K562 (cell line): ENCODE data around the gene FRK. TPM values are rescaled to one million over a fixed set of nuclear protein-coding genes. Genes with fewer than 3 reads are reported as not detected.

ENCODE experiments used
- ATAC-seq: fragments of 200-7000 bp; cut with Tn5 transposase; 3 replicates; pipeline ENCODE4 v1.9.1; 2020; ENCODE audit warnings: moderate library complexity
- BruUV-seq: library from RNA; stranded (reverse); fragments of 400-500 nt; replicated peaks from 2 replicates; lab custom pipeline; 2021; lab: Mats Ljungman, UMichigan
- CTCF ChIA-PET: fragments of 300-600 bp; formaldehyde crosslinking; extraction: SDS; loops from one replicate; lab custom pipeline; 2021; ENCODE audit warnings: low intra/inter-chr PET ratio; lab: Yijun Ruan, JAX
- POLR2A ChIA-PET: fragments of 300-600, 350-650 bp; sonication (Branson Sonifier 250); formaldehyde crosslinking; extraction: SDS; loops from one replicate; lab custom pipeline; 2021; ENCODE audit warnings: antibody characterized with exemption, inconsistent platforms; lab: Yijun Ruan, JAX
- DNase-seq, 4 experiments: peaks; one replicate each; pipeline versions ENCODE4 v3.0.0 to v3.0.0-alpha.2; 2011 to 2018; ENCODE audit warnings: low spot score in 3 of 4, mixed read lengths in 3 of 4; ENCODE audit errors: extremely low read depth in 1 of 4
- FAIRE-seq: peaks from 2 replicates; lab custom pipeline; 2011; peaks lifted over from hg19 to GRCh38; lab: Jason Lieb, UNC
- H2AFZ ChIP-seq: 2 replicates; pipeline ENCODE4 v1.6.0; 2011; ENCODE audit warnings: low read depth, low read length, control low read depth, inconsistent platforms
- H3K27ac ChIP-seq: fragments of 200-600 bp; 3 replicates; pipeline ENCODE4 v1.8.0; 2011; ENCODE audit warnings: low read depth, mild to moderate bottlenecking, control low read depth, inconsistent platforms, low read length, moderate library complexity, mixed read lengths; ENCODE audit errors: extremely low read depth
- H3K27me3 ChIP-seq, 2 experiments: fragments of 300-600 bp in 1 of 2; 2 replicates in 1 of 2; 3 replicates in 1 of 2; pipeline versions ENCODE4 v1.6.0 to v1.8.0; 2011; ENCODE audit warnings: inconsistent platforms in 2 of 2, low read length in 2 of 2, mild to moderate bottlenecking in 1 of 2, mixed read lengths in 1 of 2, moderate library complexity in 1 of 2; ENCODE audit not compliant: control insufficient read depth in 2 of 2, insufficient read depth in 2 of 2
- H3K36me3 ChIP-seq: fragments of 300-600 bp; 3 replicates; pipeline ENCODE4 v1.8.0; 2011; ENCODE audit warnings: mild to moderate bottlenecking, low read length, inconsistent platforms; ENCODE audit not compliant: control insufficient read depth, insufficient read depth
- H3K4me1 ChIP-seq, 2 experiments: fragments of 200-600 bp in 1 of 2; replicated peaks in 1 of 2; 2 replicates in 1 of 2; 3 replicates in 1 of 2; pipeline versions ENCODE4 v1.5.1 to v1.8.0; 2011; ENCODE audit warnings: inconsistent platforms in 2 of 2, low read length in 2 of 2, mild to moderate bottlenecking in 1 of 2, mixed read lengths in 1 of 2, moderate library complexity in 1 of 2; ENCODE audit not compliant: control insufficient read depth in 2 of 2, insufficient read depth in 2 of 2
- H3K4me2 ChIP-seq: 2 replicates; pipeline ENCODE4 v1.6.1; 2011; ENCODE audit warnings: low read length, control low read depth, inconsistent platforms, mixed read lengths; ENCODE audit not compliant: insufficient read depth
- H3K4me3 ChIP-seq: fragments of 200-600 bp; sonication (generic), shearing (Covaris generic); 2 replicates; pipeline ENCODE4 v1.5.1; 2016; ENCODE audit warnings: control low read depth, inconsistent platforms
- H3K79me2 ChIP-seq: fragments of 200-600 bp; 3 replicates; pipeline ENCODE4 v1.8.0; 2011; ENCODE audit warnings: low read length, inconsistent platforms; ENCODE audit not compliant: control insufficient read depth, insufficient read depth
- H3K9ac ChIP-seq, 2 experiments: 2 replicates each; pipeline versions ENCODE4 v1.6.0 to v1.6.1; 2011; ENCODE audit warnings: low read depth in 2 of 2, low read length in 2 of 2, control low read depth in 1 of 2, inconsistent platforms in 1 of 2, mild to moderate bottlenecking in 1 of 2, mixed read lengths in 1 of 2; ENCODE audit not compliant: insufficient read depth in 1 of 2
- H3K9me1 ChIP-seq: one replicate; pipeline ENCODE4 v1.6.0; 2011; ENCODE audit warnings: inconsistent platforms, mild to moderate bottlenecking, low read length, moderate library complexity; ENCODE audit not compliant: control insufficient read depth, insufficient read depth
- H3K9me3 ChIP-seq: replicated peaks from 2 replicates; pipeline ENCODE4 v1.5.1; 2011; ENCODE audit warnings: low read depth, low read length, inconsistent platforms; ENCODE audit not compliant: control insufficient read depth, insufficient read depth
- H4K20me1 ChIP-seq: replicated peaks from 2 replicates; pipeline ENCODE4 v1.6.1; 2011; ENCODE audit warnings: low read length, inconsistent platforms, mixed read lengths; ENCODE audit not compliant: control insufficient read depth, insufficient read depth
- CBX2 ChIP-seq: fragments of 200-600 bp; sonication (generic); IDR thresholded peaks from one replicate; pipeline ENCODE4 v1.6.1; 2012; ENCODE audit warnings: mild to moderate bottlenecking, low read length, inconsistent platforms; ENCODE audit not compliant: insufficient read depth, poor library complexity, severe bottlenecking
- FOS ChIP-seq: IDR thresholded peaks from 3 replicates; pipeline ENCODE4 v1.6.1; 2011; ENCODE audit not compliant: insufficient read length; ENCODE audit errors: extremely low read depth
- KHSRP ChIP-seq: fragments of 450-650 bp; IDR thresholded peaks from 2 replicates; pipeline ENCODE4 v1.6.1; 2017
- SNIP1 ChIP-seq: fragments of 450-650 bp; IDR thresholded peaks from 2 replicates; pipeline ENCODE4 v1.7.1; 2017; ENCODE audit warnings: low read depth, mild to moderate bottlenecking
- SREBF1 ChIP-seq: fragments of 150-350 bp; IDR thresholded peaks from 2 replicates; pipeline ENCODE4 v1.6.1; 2014; ENCODE audit warnings: antibody characterized with exemption, low read depth, low read length, borderline replicate concordance
- USF1 ChIP-seq: sonication (generic); formaldehyde crosslinking; IDR thresholded peaks from 2 replicates; pipeline ENCODE4 v1.9.0; 2022; ENCODE audit warnings: mild to moderate bottlenecking, missing genetic modification reagents
- ZNF165 ChIP-seq: fragments of 250-450 bp; sonication (Bioruptor Pico); IDR thresholded peaks from 2 replicates; pipeline ENCODE4 v1.4.0; 2020; ENCODE audit warnings: borderline replicate concordance
- ZNF280A ChIP-seq: fragments of 450-650 bp; IDR thresholded peaks from 2 replicates; pipeline ENCODE4 v1.6.1; 2018; ENCODE audit warnings: mild to moderate bottlenecking, low read depth; ENCODE audit not compliant: partially characterized antibody
- ZNF444 ChIP-seq: fragments of 250-450 bp; sonication (Bioruptor Pico); IDR thresholded peaks from 2 replicates; pipeline ENCODE4 v1.4.0; 2020; ENCODE audit warnings: mild to moderate bottlenecking, moderate library complexity
- ZSCAN32 ChIP-seq: fragments of 450-650 bp; formaldehyde crosslinking; IDR thresholded peaks from 2 replicates; pipeline ENCODE4 v1.4.0; 2020; ENCODE audit warnings: mild to moderate bottlenecking, moderate library complexity
- whole genome bisulfite sequencing: fragments of 100-300 bp; shearing (Covaris generic); methylation state at CpG from one replicate; pipeline ENCODE4 v1.1.6; 2016; ENCODE audit warnings: low coverage, mixed read lengths; ENCODE audit not compliant: insufficient coverage; ENCODE audit errors: missing lambda C conversion rate; 5-methylcytosine and 5-hydroxymethylcytosine counted together
- in situ Hi-C: fragments of 300-500 bp; cut with MboI; formaldehyde crosslinking; loops from 4 replicates; pipeline ENCODE4 v1.15.0; 2018; ENCODE audit warnings: inconsistent platforms, mixed read lengths
- intact Hi-C: fragments of 100-400 bp; cut with micrococcal nuclease; formaldehyde crosslinking; loops from 2 replicates; pipeline ENCODE4 v1.14.2; 2022
- polyA plus RNA-seq, 8 experiments: library from polyadenylated mRNA; depleted of rRNA in 4 of 8; stranded (reverse) in 5 of 8; unstranded in 3 of 8; fragments of >200 nt; fragmentation: Nextera tagmentation in 2 of 8; fragmentation: Illumina TruSeq in 1 of 8; extraction: Ambion mirVana in 2 of 8; extraction: Trizol in 1 of 8; gene quantifications; 2 replicates each; pipeline versions ENCODE4 v1.2.1 to v1.2.3, GENCODE V29; 2011 to 2014; ENCODE audit warnings: inconsistent platforms in 1 of 8, missing spikeins in 1 of 8
- total RNA-seq, 7 experiments: library from RNA; depleted of rRNA in 6 of 7; stranded (reverse); fragments of >200 nt in 6 of 7; fragmentation: Illumina TruSeq in 2 of 7; extraction: Trizol in 2 of 7; gene quantifications; 2 replicates each; pipeline versions ENCODE4 v1.2.1 to v1.2.3, GENCODE V29; 2011 to 2021; ENCODE audit warnings: low replicate concordance in 1 of 7

The FRK gene
- total and polyA plus RNA-seq, 9 of the 15 experiments (the other 6 are each of a cell fraction or from before 2014, with no cell fraction given) = 0.01 to 0.29 (median 0.09) TPM

GRCh38 chr6:116104636-116105035 lies 43.9 kb upstream of the FRK start:
- intact Hi-C loops (no loop called here), in situ Hi-C loops (no loop called here)
- Histone ChIP-seq H3K27ac (no peak overlapping the region), H3K27me3 (no peaks in the 10 kb centered on the region), H2AFZ (no peak overlapping the region), H3K4me3 (no peak overlapping the region), H3K9me3 (no peaks in the 10 kb centered on the region), H3K79me2 (peaks cover 11% of the 10 kb centered on the region), H4K20me1 (no peaks in the 10 kb centered on the region), H3K4me1 (peaks cover 4 to 7% of the 10 kb centered on the region in 2 experiments; a peak in 3 of 5 replicates), H3K9ac (no peak overlapping the region), H3K9me1 (no peaks in the 10 kb centered on the region), H3K4me2 (no peak overlapping the region), H3K36me3 (peaks cover 6% of the 10 kb centered on the region; the same call in 1 of the 3 replicates)
- DNase-seq = no peak
- no TSS peak for BruUV-seq
- FAIRE-seq = no peak
- ChIA-PET POLR2A (no interaction called here), CTCF (no interaction called here)
- TF ChIP-seq ZNF444 = no peak
- no peak for TF ChIP-seq SREBF1
- no peak for TF ChIP-seq SNIP1
- TF ChIP-seq FOS = no peak
- TF ChIP-seq ZNF165 (CRISPR knock-in tag) = no peak
- no peak for TF ChIP-seq USF1 (CRISPR knock-in tag)
- TF ChIP-seq CBX2 = no peak
- no peak for TF ChIP-seq ZSCAN32 (CRISPR knock-in tag)
- TF ChIP-seq KHSRP = no peak
- TF ChIP-seq ZNF280A = no peak
- WGBS = 80% methylated on average over 1 of the region's 1 CpG
- ATAC-seq = no peak
